GM19239 (cell line): Measurements from ENCODE around the gene ACAP1.

Experiments used
- DNase-seq: peaks from one replicate; pipeline ENCODE4 v3.0.0; 2011; ENCODE audit warnings: low spot score; ENCODE audit not compliant: insufficient read length
- FAIRE-seq: peaks from 2 replicates; lab custom pipeline; 2011; peaks lifted over from hg19 to GRCh38; lab: Jason Lieb, UNC

The ACAP1 gene

GRCh38 chr17:7336240-7337175 lies at the start of gene ACAP1:
ACAP1 (plus strand) TSS chr17:7336529; CDS start chr17:7336735, 206 bp downstream.
- FAIRE-seq = peak; percentile 97
- peak; percentile 65 for DNase-seq

DNA sequence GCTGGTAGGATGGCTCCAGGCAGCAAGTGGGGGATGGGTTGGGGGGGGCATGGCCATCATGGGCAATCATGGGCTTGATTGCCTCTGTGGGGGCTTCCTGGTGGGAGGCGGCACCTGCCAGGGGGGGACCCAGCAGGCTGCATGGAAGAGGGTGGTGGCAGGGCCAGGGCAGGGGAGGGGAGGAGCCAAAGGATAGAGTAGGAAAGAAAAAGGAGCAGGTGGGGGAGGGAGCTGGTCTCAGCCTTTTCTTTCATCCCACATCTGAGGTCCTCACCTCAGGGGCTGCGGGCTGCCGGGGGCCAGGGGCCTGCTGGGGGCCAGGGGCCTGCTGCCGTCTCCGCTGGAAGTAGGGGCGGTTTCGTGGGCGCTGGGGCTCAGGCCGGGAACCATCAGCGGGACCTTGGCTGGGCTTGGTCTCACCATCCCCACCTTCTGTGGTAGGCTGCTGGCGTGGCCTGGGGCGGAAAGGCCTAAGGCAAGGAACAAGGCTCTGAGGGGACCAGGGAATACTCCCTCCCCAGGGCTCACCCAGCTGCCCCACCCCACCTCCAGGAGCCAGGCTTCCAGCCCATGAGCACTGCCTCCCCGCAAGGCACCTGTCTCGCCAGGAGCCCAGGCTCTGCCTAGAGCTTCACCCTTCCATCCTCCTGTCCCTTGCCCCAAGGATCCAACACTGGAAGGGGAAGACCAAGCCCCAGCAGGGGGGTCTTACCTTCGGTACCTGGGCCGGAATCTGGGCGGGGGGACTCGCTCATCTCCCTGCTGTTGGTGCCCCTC lies 46.9 kb upstream of the ACAP1 start:
- no peak for FAIRE-seq
- DNase-seq = no peak

GRCh38 chr17:7290166-7290565 lies 46.2 kb upstream of the ACAP1 start:
- DNase-seq (no peak), FAIRE-seq (no peak)

DNA sequence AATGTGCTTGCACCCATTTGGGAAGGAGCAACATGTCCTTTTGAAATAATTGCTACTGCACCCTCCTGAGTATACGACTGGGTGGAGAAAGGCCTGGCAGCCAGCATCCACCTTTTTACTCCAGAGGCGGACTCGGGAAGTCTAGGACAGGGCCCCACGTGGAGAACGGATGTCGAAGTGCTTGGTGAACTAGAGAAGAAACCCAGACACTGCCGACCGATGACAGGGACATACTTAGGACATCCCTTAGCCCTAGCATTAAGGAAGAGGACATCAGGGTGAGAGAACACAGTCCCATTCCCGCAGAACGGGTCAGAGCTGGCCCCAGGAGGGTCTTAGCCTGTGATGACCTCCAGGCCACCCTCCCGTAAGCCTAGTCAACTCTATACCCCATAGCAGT lies 45.6 kb upstream of the ACAP1 start:
- DNase-seq = no peak

GRCh38 chr17:7292194-7292593 lies 44.1 kb upstream of the ACAP1 start:
- DNase-seq (no peak), FAIRE-seq (no peak)

More for the DNA sequence above, 45.6 kb upstream of the ACAP1 start:
- no peak for FAIRE-seq

DNA sequence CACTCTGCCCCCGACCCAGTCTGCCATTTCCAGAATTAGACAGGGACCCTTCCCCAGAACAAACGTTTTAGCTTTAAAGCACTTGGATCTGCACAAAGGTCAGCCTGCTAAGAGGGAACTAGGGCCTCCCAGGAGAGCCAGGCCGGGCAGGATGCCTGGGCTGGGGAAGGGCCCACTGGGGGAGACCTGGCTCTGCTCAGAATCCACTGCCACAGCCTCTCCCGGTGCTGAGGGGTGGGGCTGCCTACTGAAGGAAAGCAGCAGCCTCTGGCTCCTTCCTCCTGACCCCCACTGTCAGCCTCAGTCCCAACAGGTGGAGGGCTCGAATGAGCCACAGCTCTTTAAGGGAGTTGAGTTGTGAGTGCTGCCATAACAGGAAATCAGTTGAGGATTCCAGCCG lies 43.6 kb upstream of the ACAP1 start:
- no peak for FAIRE-seq

GRCh38 chr17:7293159-7293558 lies 43.2 kb upstream of the ACAP1 start:
- DNase-seq = no peak
- no peak for FAIRE-seq

More for the DNA sequence above, 43.6 kb upstream of the ACAP1 start:
- no peak for DNase-seq

GRCh38 chr17:7293816-7294613 lies 42.3 kb upstream of the ACAP1 start:
- DNase-seq (no peak), FAIRE-seq (peak; percentile 11)

- DNase-seq = peak; percentile 85
- no peak for FAIRE-seq
Observed at GRCh38 chr17:7294614-7295153, 41.6 kb upstream of the ACAP1 start, which contains the start of gene YBX2. YBX2 (minus strand) TSS chr17:7294639; CDS start chr17:7294500, 139 bp downstream.

DNA sequence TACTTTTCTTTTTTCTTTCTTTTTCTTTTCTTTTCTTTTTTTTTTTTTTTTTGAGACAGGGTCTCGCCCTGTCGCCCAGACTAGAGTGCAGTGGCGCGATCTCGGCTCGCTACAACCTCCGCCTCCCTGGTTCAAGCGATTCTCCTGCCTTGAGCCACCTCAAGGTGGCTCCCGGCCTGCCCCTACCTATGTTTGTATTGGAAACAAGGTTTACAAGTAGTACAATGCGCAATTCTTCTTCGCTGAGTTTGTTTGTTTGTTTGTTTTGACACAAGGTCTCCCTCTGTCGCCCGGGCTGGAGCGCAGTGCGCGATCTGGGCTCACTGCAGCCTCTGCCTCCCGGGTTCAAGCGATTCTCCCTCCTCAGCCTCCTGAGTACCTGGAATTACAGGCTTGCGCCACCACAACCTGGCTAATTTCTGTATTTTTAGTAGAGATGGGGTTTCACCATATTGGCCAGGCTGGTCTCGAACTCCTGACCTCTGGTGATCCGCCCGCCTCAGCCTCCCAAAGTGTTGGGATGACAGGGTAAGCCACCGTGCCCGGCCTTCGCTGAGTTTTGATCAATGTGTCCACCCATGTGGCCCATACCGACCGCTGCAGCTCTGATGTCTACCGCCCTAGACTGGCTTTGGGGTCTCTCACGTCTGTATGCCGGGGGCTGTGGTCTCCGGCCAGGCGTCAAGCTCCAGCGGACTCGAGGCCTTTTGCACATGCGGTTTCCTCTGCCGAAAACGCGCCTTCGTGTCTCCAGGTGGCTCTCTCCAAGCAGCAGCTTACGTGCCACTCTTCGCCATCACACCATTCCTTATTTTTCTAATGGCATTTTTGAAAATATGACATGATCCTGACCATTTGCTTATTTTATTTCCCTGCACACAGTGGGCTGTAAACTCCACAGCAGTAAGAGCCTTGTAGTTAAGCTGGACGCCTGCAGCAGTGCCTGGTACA lies 40.8 kb upstream of the ACAP1 start:
- no peak for DNase-seq
- peak; percentile 8 for FAIRE-seq

DNA sequence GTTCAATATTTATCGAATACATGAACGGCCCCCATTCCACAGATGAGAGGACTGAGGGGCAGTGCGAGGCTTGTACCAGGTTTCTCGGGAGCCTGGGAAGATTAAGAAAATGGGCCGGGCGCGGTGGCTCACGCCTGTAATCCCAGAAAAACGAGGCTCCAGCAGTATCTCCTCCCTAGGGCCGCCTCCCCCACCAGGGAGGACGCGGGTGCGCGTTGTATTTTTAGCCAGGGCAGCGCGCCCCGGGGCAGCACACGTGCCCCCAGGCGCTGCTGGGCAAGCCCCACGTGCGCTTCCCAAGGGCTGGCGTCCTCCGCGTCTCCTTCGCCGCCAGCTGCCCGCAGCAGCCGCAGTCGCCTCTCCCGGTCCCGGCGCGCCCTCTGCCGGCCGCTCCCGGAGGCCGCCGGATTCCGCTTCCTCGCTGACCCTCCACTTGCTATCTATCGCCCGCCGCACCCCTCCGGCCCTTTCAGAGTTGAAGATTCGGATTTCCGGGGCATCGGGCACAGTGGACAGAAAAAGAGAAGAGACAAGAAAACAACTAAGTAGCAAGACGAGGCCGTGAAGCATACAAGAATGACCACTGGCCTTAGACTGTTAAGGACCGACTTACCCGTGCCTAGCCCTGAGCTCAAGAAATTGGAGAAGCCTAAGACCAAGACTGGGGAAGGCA lies 40.0 kb upstream of the ACAP1 start:
- DNase-seq (peak; percentile 85), FAIRE-seq (peak; percentile 51)

- FAIRE-seq = no peak
- DNase-seq = no peak
Observed at GRCh38 chr17:7304179-7304578, 32.1 kb upstream of the ACAP1 start.

GRCh38 chr17:7306911-7307685 lies 29.2 kb upstream of the ACAP1 start, which contains the start of gene EIF5A:
EIF5A (plus strand) TSS chr17:7307628; CDS start chr17:7309636, 2,008 bp downstream.
- FAIRE-seq = peak; percentile 100
- peak; percentile 91 for DNase-seq

DNA sequence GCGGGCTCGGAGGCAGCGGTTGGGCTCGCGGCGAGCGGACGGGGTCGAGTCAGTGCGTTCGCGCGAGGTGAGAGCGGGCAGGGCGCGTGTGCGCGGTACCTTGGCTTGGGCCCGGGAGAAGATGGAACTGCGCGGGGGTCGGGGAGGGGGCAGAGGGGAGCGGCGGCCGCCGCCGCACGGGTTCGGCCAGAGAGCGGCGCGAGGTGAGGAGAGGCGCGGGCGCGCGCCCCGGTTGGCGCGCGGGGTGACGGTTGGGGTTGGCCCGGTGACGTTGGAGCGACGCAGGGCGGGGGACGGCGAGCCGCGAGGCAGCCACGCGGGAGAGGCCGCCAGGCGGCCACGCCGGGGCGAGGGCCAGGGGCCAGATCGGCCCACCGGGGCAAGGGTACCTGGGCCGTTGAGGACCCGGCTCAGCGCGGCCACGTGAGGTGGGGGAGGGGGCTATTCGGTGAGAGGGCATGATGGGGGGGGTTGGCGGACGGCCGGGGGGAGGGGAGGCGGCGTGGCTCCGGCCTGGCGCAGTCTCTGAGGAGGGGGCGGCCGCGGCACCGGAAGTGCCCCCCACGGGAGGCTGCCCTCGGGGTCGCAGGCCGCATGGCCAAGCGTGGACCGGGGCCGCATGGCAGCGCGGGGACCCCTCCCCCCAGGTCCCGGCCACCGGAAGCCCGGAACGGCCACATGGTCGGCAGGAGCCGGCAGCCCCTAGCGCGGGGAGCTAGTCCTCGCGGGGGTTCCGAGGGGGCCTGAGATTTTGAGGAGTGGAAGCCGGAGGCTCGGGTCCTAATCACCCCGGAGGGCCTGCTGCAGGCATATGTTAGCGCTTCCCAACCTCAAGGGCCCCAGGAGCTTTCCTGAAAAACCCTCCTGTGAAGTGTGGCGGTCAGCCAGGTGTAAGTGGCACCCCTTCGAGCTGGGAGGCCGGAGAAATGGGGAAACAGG lies 28.4 kb upstream of the ACAP1 start:
- DNase-seq (no peak), FAIRE-seq (no peak)

DNA sequence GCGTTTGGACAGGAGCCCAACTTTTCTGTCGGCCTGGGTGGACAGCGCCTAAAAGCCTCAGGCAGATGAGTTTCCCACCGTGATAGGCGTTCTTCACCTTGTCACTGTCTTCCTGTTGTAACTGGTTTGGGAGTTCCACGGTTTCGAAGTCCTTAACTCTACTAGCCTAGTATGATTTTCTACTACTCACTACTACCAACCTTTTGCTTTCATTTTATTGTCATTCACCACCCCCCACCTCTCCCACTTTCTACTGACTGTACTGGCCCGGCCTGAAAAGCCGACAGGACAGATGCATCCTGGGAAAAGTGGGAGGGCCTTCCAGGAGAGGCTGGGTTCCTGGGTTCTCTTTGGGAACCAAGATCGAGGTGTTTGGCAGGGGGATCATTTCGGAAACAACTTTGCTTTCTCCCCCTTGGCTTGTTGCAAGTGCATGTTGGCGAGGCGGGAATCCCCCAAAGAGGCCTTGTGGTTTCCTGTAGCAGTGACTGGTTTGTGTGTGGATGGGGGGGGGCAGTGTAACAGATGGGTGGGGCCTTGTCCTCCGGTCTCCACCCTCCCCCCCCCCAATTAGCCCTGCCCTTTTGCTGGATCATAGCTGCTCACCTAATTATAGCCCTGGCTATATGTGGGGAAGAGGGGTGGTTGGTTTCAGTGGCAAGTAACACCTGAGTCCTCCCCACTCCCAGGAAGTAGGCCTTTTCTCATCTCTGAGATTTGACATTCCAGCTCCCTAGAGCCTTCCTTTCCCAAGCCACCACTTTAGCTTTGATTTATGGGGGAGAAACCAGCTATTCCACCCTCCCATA lies 27.5 kb upstream of the ACAP1 start:
- FAIRE-seq (peak; percentile 94), DNase-seq (peak; percentile 59)

GRCh38 chr17:7309628-7310027 lies 26.7 kb upstream of the ACAP1 start:
- FAIRE-seq (no peak), DNase-seq (no peak)
